Esophagus squamous epithelium (tissue), 5 donors: ENCODE measurements around the gene THY1. TPM values are rescaled to one million over a fixed set of nuclear protein-coding genes. Genes with fewer than 3 reads are reported as not detected.
"Not testable (repeated sequence)": the region's sequence is repeated elsewhere in the genome, so short reads cannot be mapped to it uniquely, and the experiment has no call there.

Experiments
- DNase-seq: peaks from one replicate; lab custom pipeline; 2025; lab: John Stamatoyannopoulos, UW
- H3K27ac ChIP-seq, 4 donors: fragments of 200-600 bp; sonication (generic); one replicate each; pipeline ENCODE4 v1.5.1; 2016 to 2019; ENCODE audit warnings: mild to moderate bottlenecking in 1 of 4
- H3K27me3 ChIP-seq, 4 donors: fragments of 200-600 bp; sonication (generic); 1 replicate in 3 of 4; 2 replicates in 1 of 4; pipeline versions ENCODE4 v1.5.1 to v1.6.0; 2017 to 2021; ENCODE audit warnings: antibody characterized with exemption in 1 of 4
- H3K36me3 ChIP-seq, 3 donors: fragments of 200-600 bp; sonication (generic); one replicate each; pipeline ENCODE4 v1.5.1; 2016 to 2019
- H3K4me1 ChIP-seq, 3 donors: fragments of 200-600 bp; sonication (generic); one replicate each; pipeline ENCODE4 v1.5.1; 2017 to 2019
- H3K4me3 ChIP-seq, 4 donors: fragments of 200-600 bp; sonication (generic); 1 replicate in 3 of 4; 2 replicates in 1 of 4; pipeline ENCODE4 v1.5.1; 2016 to 2019; ENCODE audit warnings: mild to moderate bottlenecking in 2 of 4, moderate library complexity in 1 of 4
- H3K9me3 ChIP-seq, 3 donors: fragments of 200-600 bp; sonication (generic); one replicate each; pipeline ENCODE4 v1.5.1; 2016 to 2019
- CTCF ChIP-seq, 6 experiments: fragments of 450-650 bp in 4 of 6; fragments of 200-600 bp in 2 of 6; sonication (generic) in 2 of 6; IDR thresholded peaks; one replicate each; pipeline ENCODE4 v1.5.1; 2016 to 2019; ENCODE audit warnings: antibody characterized with exemption in 6 of 6, mild to moderate bottlenecking in 4 of 6, moderate library complexity in 4 of 6
- POLR2A ChIP-seq, 4 donors: fragments of 450-650 bp; IDR thresholded peaks; one replicate each; pipeline ENCODE4 v1.6.1; 2017; ENCODE audit warnings: antibody characterized with exemption in 4 of 4, mild to moderate bottlenecking in 4 of 4, moderate library complexity in 3 of 4
- WGBS, 2 donors: methylation state at CpG; one replicate each; pipeline ENCODE4 v1.1.5; 2018; 5-methylcytosine and 5-hydroxymethylcytosine counted together
- intact Hi-C: fragments of 100-400 bp; cut with DNase I; formaldehyde crosslinking; loops from one replicate; pipeline ENCODE4 v1.15.0; 2022
- total RNA-seq, 4 donors: library from RNA; depleted of rRNA; stranded (reverse); fragments of >200 nt; gene quantifications; one replicate each; pipeline ENCODE4 v1.1.0, GENCODE V29; 2016
- donor health status: DM: yes; HTN: yes; CAD: no.

THY1 gene
- total RNA-seq, 4 donors from 2014 or later = 0.57 to 7.6 (median 2.9) TPM

DNA sequence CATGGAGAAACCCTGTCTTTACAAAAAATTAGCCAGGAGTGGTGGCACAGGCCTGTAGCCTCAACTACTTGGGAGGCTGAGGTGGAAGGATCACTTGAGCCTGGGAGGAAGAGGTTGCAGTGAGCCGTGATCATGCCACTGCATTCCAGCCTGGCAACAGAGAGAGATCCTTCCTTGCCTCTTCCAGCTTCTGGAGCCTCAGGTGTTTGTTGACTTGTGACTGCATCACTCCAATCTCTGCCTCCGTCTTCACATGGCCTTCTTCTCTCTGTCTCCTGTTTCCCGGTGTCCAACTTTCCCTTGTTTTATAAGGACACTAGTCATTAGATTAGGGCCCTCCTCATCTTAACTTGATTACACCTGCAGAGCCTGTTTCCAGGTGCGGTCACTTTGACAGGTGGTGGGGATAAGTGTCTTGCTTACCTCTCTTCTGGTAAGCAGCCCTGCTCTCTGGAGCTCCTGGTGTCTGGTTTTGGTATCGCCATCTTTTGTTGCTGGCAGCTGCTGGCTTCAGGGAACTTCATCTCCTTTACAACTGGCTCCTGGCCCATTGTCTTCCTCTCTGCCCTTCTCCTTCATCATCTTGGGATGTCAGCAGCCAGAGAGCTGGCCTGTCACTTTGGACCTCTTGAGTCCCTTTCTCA lies 33.2 kb downstream of the THY1 start:
- no peak for DNase-seq
- TF ChIP-seq CTCF (IDR thresholded peaks at IDR 0.05) (peak in 3 of 6 experiments; percentile 8 to 53 (median 28)), POLR2A (IDR thresholded peaks at IDR 0.05) (no peak)
- WGBS, 2 donors = 58 to 84% methylated on average over 5 of the region's 5 CpGs
- H3K9me3 ChIP-seq = no peaks in the 10 kb centered on the region
- H3K36me3 ChIP-seq = no peaks in the 10 kb centered on the region
- no peak overlapping the region for H3K27ac ChIP-seq
- H3K27me3 ChIP-seq = peaks cover 0 to 3% (median 0%) of the 10 kb centered on the region in 4 donors
- intact Hi-C loops = no loop called here
- H3K4me1 ChIP-seq = no peaks in the 10 kb centered on the region
- no peak overlapping the region for H3K4me3 ChIP-seq

GRCh38 chr11:119388103-119388502 lies 34.9 kb downstream of the THY1 start:
- no peaks in the 10 kb centered on the region for H3K9me3 ChIP-seq
- intact Hi-C loops = no loop called here

GRCh38 chr11:119384332-119384731 lies 38.6 kb downstream of the THY1 start:
- TF ChIP-seq POLR2A (IDR thresholded peaks at IDR 0.05) (no peak), CTCF (IDR thresholded peaks at IDR 0.05) (no peak)
- Histone ChIP-seq H3K27me3 (peaks cover 0 to 9% (median 0%) of the 10 kb centered on the region in 4 donors), H3K27ac (no peak overlapping the region), H3K9me3 (no peaks in the 10 kb centered on the region), H3K4me3 (no peak overlapping the region), H3K36me3 (no peaks in the 10 kb centered on the region), H3K4me1 (peaks cover 5 to 22% (median 15%) of the 10 kb centered on the region in 3 donors)
- DNase-seq = no peak
- intact Hi-C loops = no loop called here
- WGBS, 2 donors = 96 to 97% methylated on average over 2 of the region's 2 CpGs

More at GRCh38 chr11:119388103-119388502, 34.9 kb downstream of the THY1 start:
- H3K27ac ChIP-seq = no peak overlapping the region
- peaks cover 0 to 9% (median 0%) of the 10 kb centered on the region in 4 donors for H3K27me3 ChIP-seq
- no peaks in the 10 kb centered on the region for H3K4me1 ChIP-seq
- H3K4me3 ChIP-seq = no peak overlapping the region
- 78 to 81% methylated on average over 3 to 4 of the region's 7 CpGs for WGBS, 2 donors
- TF ChIP-seq POLR2A (IDR thresholded peaks at IDR 0.05) = no peak
- TF ChIP-seq CTCF (IDR thresholded peaks at IDR 0.05) = no peak
- no peak for DNase-seq
- H3K36me3 ChIP-seq = no peaks in the 10 kb centered on the region

DNA sequence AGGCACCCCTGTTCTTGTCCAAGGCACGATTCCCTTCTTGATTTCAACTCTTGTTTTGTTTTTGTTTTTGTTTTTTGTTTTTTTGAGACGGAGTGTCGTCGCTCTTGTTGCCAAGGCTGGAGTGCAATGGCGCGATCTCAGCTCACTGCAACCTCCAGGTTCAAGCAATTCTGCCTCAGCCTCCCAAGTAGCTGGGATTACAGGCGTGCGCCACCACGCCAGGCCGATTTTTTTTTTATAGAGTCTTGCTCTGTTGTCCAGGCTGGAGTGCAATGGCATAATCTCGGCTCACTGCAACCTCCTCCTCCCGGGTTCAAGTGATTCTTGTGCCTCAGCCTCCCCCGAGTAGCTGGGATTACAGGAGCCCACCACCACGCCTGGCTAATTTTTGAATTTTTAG lies 40.5 kb downstream of the THY1 start:
- Histone ChIP-seq H3K27ac (peak overlapping the region in 1 of 4 donors; percentile 58), H3K4me1 (peaks cover 5 to 32% (median 17%) of the 10 kb centered on the region in 3 donors)
- DNase-seq, H3K27me3 ChIP-seq, H3K9me3 ChIP-seq, H3K36me3 ChIP-seq, H3K4me3 ChIP-seq, intact Hi-C loops: not testable (repeated sequence)
- 84 to 91% methylated on average over 10 to 11 of the region's 14 CpGs for WGBS, 2 donors

DNA sequence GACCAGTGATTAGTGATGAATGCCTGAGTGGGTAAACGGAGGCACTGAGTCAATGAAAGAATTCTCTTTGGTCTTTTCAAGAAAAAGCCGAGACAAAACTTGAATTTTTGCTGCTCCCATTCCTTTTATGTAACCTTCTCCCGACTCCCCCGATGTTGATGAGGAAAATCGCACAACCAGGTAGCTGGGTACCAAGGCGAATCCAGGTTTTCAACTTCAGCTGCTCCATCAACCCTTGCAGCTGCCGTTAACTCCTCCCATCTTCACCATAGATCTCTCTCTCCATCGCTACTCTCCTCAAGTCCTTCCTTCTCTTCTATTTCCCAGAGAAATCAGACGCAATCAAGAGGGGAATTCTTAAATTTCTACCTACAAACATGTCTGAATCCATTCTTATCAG lies 40.9 kb downstream of the THY1 start:
- intact Hi-C loops = no loop called here
- DNase-seq = no peak
- Histone ChIP-seq H3K36me3 (no peaks in the 10 kb centered on the region), H3K9me3 (no peaks in the 10 kb centered on the region), H3K4me3 (peak overlapping the region in 3 of 4 donors; percentile 49 to 70 (median 52)), H3K27ac (peak overlapping the region in 3 of 4 donors; percentile 58 to 80 (median 59)), H3K4me1 (peaks cover 5 to 36% (median 21%) of the 10 kb centered on the region in 3 donors), H3K27me3 (peaks cover 0 to 9% (median 0%) of the 10 kb centered on the region in 4 donors)
- TF ChIP-seq CTCF (IDR thresholded peaks at IDR 0.05) (no peak), POLR2A (IDR thresholded peaks at IDR 0.05) (no peak)
- 8 to 15% methylated on average over 9 of the region's 9 CpGs for WGBS, 2 donors
